HG03457 (cell line): ENCODE data around the gene LYST.
"Not testable (repeated sequence)": the region's sequence is repeated elsewhere in the genome, so short reads cannot be mapped to it uniquely, and the experiment has no call there.

Experiments
- ATAC-seq: cut with Tn5 transposase; IDR thresholded peaks from one replicate; pipeline ENCODE4 v1.9.1; 2021; ENCODE audit warnings: moderate number of reproducible peaks; ENCODE audit not compliant: unreplicated experiment

The LYST gene

GRCh38 chr1:235866205-235866912 lies at the start of gene LYST:
LYST (minus strand) TSS chr1:235866906; CDS start chr1:235830417, 36,489 bp downstream.
- peak; percentile 40 for ATAC-seq

- ATAC-seq: not testable (repeated sequence)
These were observed 48.8 kb upstream of the LYST start for GRCh38 chr1:235915489-235915888.

- ATAC-seq: no peak
These were observed 46.6 kb upstream of the LYST start for GRCh38 chr1:235913311-235913710.

GRCh38 chr1:235911876-235912275 lies 45.2 kb upstream of the LYST start:
- no peak for ATAC-seq

- ATAC-seq: no peak
These were observed 44.6 kb upstream of the LYST start for GRCh38 chr1:235911300-235911662.

- ATAC-seq: no peak
These were observed 43.9 kb upstream of the LYST start for GRCh38 chr1:235910357-235911299.

- ATAC-seq: no peak
These were observed 42.2 kb upstream of the LYST start for GRCh38 chr1:235908742-235909520.

- no peak for ATAC-seq
These were observed 41.2 kb upstream of the LYST start for GRCh38 chr1:235907897-235908240.

- ATAC-seq: no peak
These were observed 40.6 kb upstream of the LYST start for GRCh38 chr1:235907187-235907896.

GRCh38 chr1:235906436-235906835 lies 39.7 kb upstream of the LYST start:
- no peak for ATAC-seq

GRCh38 chr1:235903809-235904208 lies 37.1 kb upstream of the LYST start:
- not testable (repeated sequence) for ATAC-seq

- ATAC-seq: no peak
These were observed 36.2 kb upstream of the LYST start for GRCh38 chr1:235902677-235903542.

- no peak for ATAC-seq
These were observed 34.8 kb upstream of the LYST start for GRCh38 chr1:235901461-235901860.

GRCh38 chr1:235898126-235898525 lies 31.4 kb upstream of the LYST start:
- no peak for ATAC-seq

- ATAC-seq: no peak
These were observed 27.1 kb upstream of the LYST start for GRCh38 chr1:235893840-235894239.

- no peak for ATAC-seq
These were observed 26.2 kb upstream of the LYST start for GRCh38 chr1:235892734-235893413.

GRCh38 chr1:235892202-235892601 lies 25.5 kb upstream of the LYST start:
- no peak for ATAC-seq

GRCh38 chr1:235888119-235888643 lies 21.5 kb upstream of the LYST start:
- peak; percentile 57 for ATAC-seq

GRCh38 chr1:235887676-235888075 lies 21.0 kb upstream of the LYST start:
- ATAC-seq: no peak
